ENCODE results near the gene MALSU1.

The MALSU1 gene

GRCh38 chr7:23266918-23267317 lies 32.2 kb upstream of the MALSU1 start:
- H3K9me3 ChIP-seq (ENCODE audit: insufficient read depth, low read length, severe bottlenecking) = no peaks in the 10 kb centered on the region
- no peak overlapping the region for H2AFZ ChIP-seq (ENCODE audit: low read depth, low read length)
- no peaks in the 10 kb centered on the region for H4K20me1 ChIP-seq (ENCODE audit: insufficient read depth, low read length)
- TF ChIP-seq CTCF (IDR thresholded peaks at IDR 0.05; ENCODE audit: borderline replicate concordance, extremely low read depth, low read length, poor library complexity, severe bottlenecking) = no peak
- TF ChIP-seq EZH2 (IDR thresholded peaks at IDR 0.05; ENCODE audit: borderline replicate concordance, low read depth, low read length, severe bottlenecking) = no peak
- no peak overlapping the region for H3K4me2 ChIP-seq (ENCODE audit: insufficient read depth, low read length)
- no peak overlapping the region for H3K27ac ChIP-seq (ENCODE audit: low read length)
- H3K9ac ChIP-seq (ENCODE audit: low read depth, low read length) = no peak overlapping the region
- no peak for ATAC-seq (ENCODE audit: insufficient read depth, low read depth)
- H3K4me3 ChIP-seq (ENCODE audit: low read depth in 1 of 2, low read length in 2 of 2) = no peak overlapping the region
- H3K4me1 ChIP-seq (ENCODE audit: insufficient read depth, low read length) = peaks cover 2% of the 10 kb centered on the region; the same call in 1 of the 2 replicates
- DNase-seq = no peak
- H3K79me2 ChIP-seq (ENCODE audit: insufficient read depth, low read length) = no peaks in the 10 kb centered on the region
- H3K27me3 ChIP-seq (ENCODE audit: insufficient read depth, low read length, poor library complexity) = no peaks in the 10 kb centered on the region
- no peaks in the 10 kb centered on the region for H3K36me3 ChIP-seq (ENCODE audit: insufficient read depth, low read length)

- no peaks in the 10 kb centered on the region for H3K79me2 ChIP-seq (ENCODE audit: insufficient read depth, low read length)
- no peak overlapping the region for H3K9ac ChIP-seq (ENCODE audit: low read depth, low read length)
- H3K9me3 ChIP-seq (ENCODE audit: insufficient read depth, low read length, severe bottlenecking) = no peaks in the 10 kb centered on the region
- ATAC-seq (ENCODE audit: insufficient read depth, low read depth) = no peak
- no peaks in the 10 kb centered on the region for H3K4me1 ChIP-seq (ENCODE audit: insufficient read depth, low read length)
- H3K4me2 ChIP-seq (ENCODE audit: insufficient read depth, low read length) = no peak overlapping the region
- no peak for TF ChIP-seq CTCF (IDR thresholded peaks at IDR 0.05; ENCODE audit: borderline replicate concordance, extremely low read depth, low read length, poor library complexity, severe bottlenecking)
- TF ChIP-seq EZH2 (IDR thresholded peaks at IDR 0.05; ENCODE audit: borderline replicate concordance, low read depth, low read length, severe bottlenecking) = no peak
- no peak overlapping the region for H2AFZ ChIP-seq (ENCODE audit: low read depth, low read length)
- no peak overlapping the region for H3K4me3 ChIP-seq (ENCODE audit: low read depth in 1 of 2, low read length in 2 of 2)
- no peaks in the 10 kb centered on the region for H3K36me3 ChIP-seq (ENCODE audit: insufficient read depth, low read length)
- no peak for DNase-seq
- no peak overlapping the region for H3K27ac ChIP-seq (ENCODE audit: low read length)
- no peaks in the 10 kb centered on the region for H4K20me1 ChIP-seq (ENCODE audit: insufficient read depth, low read length)
- H3K27me3 ChIP-seq (ENCODE audit: insufficient read depth, low read length, poor library complexity) = no peaks in the 10 kb centered on the region
Measured at GRCh38 chr7:23267357-23267756, 31.8 kb upstream of the MALSU1 start.

GRCh38 chr7:23268167-23268566 lies 31.0 kb upstream of the MALSU1 start:
- Histone ChIP-seq H3K27me3 (ENCODE audit: insufficient read depth, low read length, poor library complexity) (no peaks in the 10 kb centered on the region), H3K4me2 (ENCODE audit: insufficient read depth, low read length) (no peak overlapping the region), H2AFZ (ENCODE audit: low read depth, low read length) (no peak overlapping the region), H3K79me2 (ENCODE audit: insufficient read depth, low read length) (no peaks in the 10 kb centered on the region), H3K4me3 (ENCODE audit: low read depth in 1 of 2, low read length in 2 of 2) (no peak overlapping the region), H3K4me1 (ENCODE audit: insufficient read depth, low read length) (peaks cover 6% of the 10 kb centered on the region), H3K9ac (ENCODE audit: low read depth, low read length) (no peak overlapping the region), H3K27ac (ENCODE audit: low read length) (no peak overlapping the region), H4K20me1 (ENCODE audit: insufficient read depth, low read length) (no peaks in the 10 kb centered on the region), H3K36me3 (ENCODE audit: insufficient read depth, low read length) (no peaks in the 10 kb centered on the region), H3K9me3 (ENCODE audit: insufficient read depth, low read length, severe bottlenecking) (no peaks in the 10 kb centered on the region)
- TF ChIP-seq EZH2 (IDR thresholded peaks at IDR 0.05; ENCODE audit: borderline replicate concordance, low read depth, low read length, severe bottlenecking) (no peak), CTCF (IDR thresholded peaks at IDR 0.05; ENCODE audit: borderline replicate concordance, extremely low read depth, low read length, poor library complexity, severe bottlenecking) (no peak)
- ATAC-seq (ENCODE audit: insufficient read depth, low read depth) (no peak), DNase-seq (no peak)

GRCh38 chr7:23268746-23269145 lies 30.4 kb upstream of the MALSU1 start:
- H2AFZ ChIP-seq (ENCODE audit: low read depth, low read length) = no peak overlapping the region
- H3K79me2 ChIP-seq (ENCODE audit: insufficient read depth, low read length) = no peaks in the 10 kb centered on the region
- TF ChIP-seq EZH2 (IDR thresholded peaks at IDR 0.05; ENCODE audit: borderline replicate concordance, low read depth, low read length, severe bottlenecking) = no peak
- no peak for TF ChIP-seq CTCF (IDR thresholded peaks at IDR 0.05; ENCODE audit: borderline replicate concordance, extremely low read depth, low read length, poor library complexity, severe bottlenecking)
- H3K9me3 ChIP-seq (ENCODE audit: insufficient read depth, low read length, severe bottlenecking) = no peaks in the 10 kb centered on the region
- H3K4me2 ChIP-seq (ENCODE audit: insufficient read depth, low read length) = no peak overlapping the region
- no peak overlapping the region for H3K9ac ChIP-seq (ENCODE audit: low read depth, low read length)
- ATAC-seq (ENCODE audit: insufficient read depth, low read depth) (no peak), DNase-seq (no peak)
- H3K36me3 ChIP-seq (ENCODE audit: insufficient read depth, low read length) = no peaks in the 10 kb centered on the region
- peaks cover 11% of the 10 kb centered on the region for H3K4me1 ChIP-seq (ENCODE audit: insufficient read depth, low read length)
- no peaks in the 10 kb centered on the region for H3K27me3 ChIP-seq (ENCODE audit: insufficient read depth, low read length, poor library complexity)
- H3K27ac ChIP-seq (ENCODE audit: low read length) = no peak overlapping the region
- no peaks in the 10 kb centered on the region for H4K20me1 ChIP-seq (ENCODE audit: insufficient read depth, low read length)
- H3K4me3 ChIP-seq (ENCODE audit: low read depth in 1 of 2, low read length in 2 of 2) = no peak overlapping the region

Measured in DND-41 (cell line).